Omental fat pad (tissue), 4 donors: ENCODE results near the gene ISG20L2. TPM values are rescaled to one million over a fixed set of nuclear protein-coding genes. Genes with fewer than 3 reads are reported as not detected.
A peak's percentile ranks its signal among the peaks of the same experiment; 100 is the strongest.

Source experiments
- ATAC-seq: fragments of 150-250 bp; one replicate; pipeline ENCODE4 v1.9.1; 2016; ENCODE audit warnings: mild to moderate bottlenecking, moderate library complexity; ENCODE audit not compliant: low FRiP score
- DNase-seq: peaks from one replicate; pipeline ENCODE4 v3.0.0-alpha.2; 2019; ENCODE audit warnings: low spot score
- CTCF ChIP-seq, 3 donors: fragments of 450-650 bp; IDR thresholded peaks; one replicate each; pipeline ENCODE4 v1.5.1; 2016 to 2017; ENCODE audit warnings: antibody characterized with exemption in 3 of 3, mild to moderate bottlenecking in 3 of 3, moderate library complexity in 2 of 3
- total RNA-seq, 4 donors: library from RNA; depleted of rRNA; stranded (reverse); fragments of >200 nt; gene quantifications; one replicate each; pipeline ENCODE4 v1.1.0, GENCODE V29; 2016

Gene ISG20L2
- total RNA-seq, 4 donors from 2014 or later, result 19.8 to 34.1 (median 28.2) TPM

DNA sequence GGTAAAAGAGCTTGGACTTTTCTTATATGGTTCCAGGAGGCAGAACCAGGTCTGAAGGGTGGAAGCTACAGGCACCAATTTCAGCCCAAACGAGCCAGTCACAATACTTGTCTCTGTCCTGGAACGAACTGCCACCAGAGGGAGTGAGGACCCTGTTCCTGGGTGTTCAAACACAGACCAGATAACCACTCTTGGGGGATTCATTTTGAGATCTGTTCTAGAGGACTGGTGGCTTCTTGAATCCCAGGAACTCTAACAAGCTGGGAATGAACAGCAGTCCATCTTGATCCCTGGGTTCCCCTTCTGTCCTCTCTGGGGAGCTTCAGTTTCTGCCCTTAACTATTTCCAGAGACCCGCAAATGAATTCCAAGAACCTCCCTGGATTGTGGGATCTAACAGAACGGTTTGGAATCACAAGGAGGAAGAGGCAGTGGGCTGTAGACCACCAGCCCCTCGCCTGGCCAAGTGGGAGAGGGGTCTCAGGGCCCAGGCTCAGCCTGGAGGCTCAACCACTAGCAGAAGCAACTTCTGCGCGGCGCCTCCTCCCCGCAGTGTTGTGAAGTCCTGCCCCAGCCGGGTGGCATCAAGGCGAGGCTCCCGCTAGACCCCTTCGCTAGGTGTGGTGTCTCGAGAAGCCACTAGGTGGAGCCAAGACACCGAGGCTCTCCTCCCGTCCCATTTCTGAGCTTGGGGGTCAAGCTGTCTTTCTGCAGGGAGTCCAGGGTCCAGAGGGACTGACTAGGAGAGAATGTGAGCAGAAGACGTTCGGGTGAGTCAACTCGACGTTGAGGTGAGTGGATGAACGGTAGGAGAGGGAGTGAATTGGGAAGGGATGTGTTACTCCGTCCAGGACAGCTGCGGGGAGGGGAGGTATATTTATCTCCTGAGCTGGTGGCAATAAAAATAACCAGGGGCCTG is 39.3 kb downstream of the ISG20L2 start:
- peak; percentile 82 for ATAC-seq
- TF ChIP-seq CTCF (IDR thresholded peaks at IDR 0.05), result peak in 2 of 3 donors; percentile 54 to 73
- peak; percentile 56 for DNase-seq

DNA sequence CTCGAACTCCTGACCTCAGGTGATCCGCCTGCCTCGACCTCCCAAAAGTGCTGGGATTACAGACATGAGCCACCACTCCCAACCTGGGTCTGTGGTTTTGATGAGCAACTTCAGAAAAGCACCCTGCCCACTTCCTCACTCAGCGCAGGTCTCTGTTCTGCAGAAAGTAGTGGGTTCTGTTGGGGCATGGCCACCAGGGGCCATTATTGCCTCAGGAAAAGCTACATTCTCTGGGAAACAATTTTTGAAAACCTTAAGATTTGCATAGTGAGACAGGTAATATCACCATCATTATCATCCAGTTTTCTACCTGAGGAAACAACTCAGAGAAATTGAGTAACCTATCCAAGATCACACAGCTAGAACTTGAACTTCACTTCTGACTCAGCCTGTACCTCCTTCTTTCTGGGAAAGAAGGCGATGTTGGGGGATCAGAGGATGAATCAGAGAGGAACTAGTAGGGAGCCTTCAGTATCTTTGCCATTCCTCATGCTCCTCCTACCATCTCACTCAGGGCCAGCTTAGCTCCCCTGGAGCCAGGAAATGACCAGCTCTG is 44.3 kb downstream of the ISG20L2 start:
- TF ChIP-seq CTCF (IDR thresholded peaks at IDR 0.05), result no peak
- ATAC-seq (no peak), DNase-seq (no peak)

GRCh38 chr1:156682166-156682890 is 46.2 kb downstream of the ISG20L2 start:
- ATAC-seq (no peak), DNase-seq (no peak)
- no peak for TF ChIP-seq CTCF (IDR thresholded peaks at IDR 0.05)

DNA sequence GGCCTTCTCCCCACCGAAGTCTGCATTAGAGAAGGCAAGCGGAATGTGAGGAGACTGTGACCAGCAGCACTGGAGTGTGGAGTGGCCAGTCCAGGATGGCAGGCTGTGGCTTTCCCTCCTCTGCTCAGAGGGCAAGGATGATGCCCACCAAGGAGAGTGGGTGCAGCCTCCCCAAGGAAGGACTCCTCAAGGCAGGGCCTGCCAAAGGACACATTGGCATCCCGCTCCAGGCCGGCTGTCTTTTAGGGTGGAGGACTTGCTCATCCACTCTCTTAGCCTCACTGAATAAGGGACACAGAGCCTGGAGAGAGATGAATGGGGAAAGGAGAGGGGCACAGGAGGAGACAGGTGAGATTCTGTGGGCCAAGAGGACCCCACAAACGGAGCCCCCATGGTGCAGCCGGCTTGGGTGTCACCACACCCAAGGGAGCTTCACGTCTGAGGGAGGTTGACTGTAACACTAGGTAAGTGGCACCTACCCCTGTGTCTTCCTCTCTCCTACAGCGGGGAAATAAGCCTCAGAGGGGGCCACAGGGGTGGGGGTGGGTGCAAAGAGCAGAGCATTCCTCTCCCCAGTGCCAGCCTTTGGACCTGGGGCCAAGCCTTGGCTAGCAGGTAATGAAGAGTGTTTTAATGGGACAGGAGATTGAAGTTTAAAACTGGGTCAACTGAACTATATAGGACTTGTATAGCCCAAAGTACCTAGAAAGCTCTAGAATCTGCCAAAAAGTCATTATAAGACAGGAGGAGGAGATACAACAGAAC is 47.2 kb downstream of the ISG20L2 start:
- no peak for ATAC-seq
- TF ChIP-seq CTCF (IDR thresholded peaks at IDR 0.05), result no peak
- DNase-seq, result no peak

DNA sequence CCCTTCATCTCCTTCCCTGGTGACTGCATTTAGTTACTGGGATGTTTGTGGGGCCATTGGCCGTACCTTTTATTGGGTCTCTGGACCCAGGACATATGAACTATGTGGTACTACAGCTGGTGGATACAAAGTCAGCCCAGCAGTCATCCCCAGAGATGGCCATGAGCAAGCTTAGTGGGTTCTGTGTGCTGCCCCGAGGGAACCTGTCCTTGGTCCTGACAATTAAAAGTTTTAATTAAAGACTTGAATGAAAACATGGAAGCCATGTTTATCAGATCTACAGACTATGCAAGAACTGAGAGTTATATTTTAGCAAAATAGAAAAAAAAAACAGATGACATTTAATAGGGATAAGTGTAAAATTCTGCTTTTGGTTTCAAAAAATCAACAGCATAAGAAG is 48.5 kb downstream of the ISG20L2 start:
- DNase-seq (no peak), ATAC-seq (no peak)
- TF ChIP-seq CTCF (IDR thresholded peaks at IDR 0.05), result no peak
